IPS-NIHi7 (cell line): ENCODE data around the gene BICC1.
"Not testable (repeated sequence)": the region's sequence is repeated elsewhere in the genome, so short reads cannot be mapped to it uniquely, and the experiment has no call there.

Experiments
- DNase-seq: peaks from one replicate; pipeline ENCODE4 v3.0.0; 2012; ENCODE audit warnings: mixed read lengths; ENCODE audit errors: extremely low spot score

Gene BICC1

GRCh38 chr10:58854811-58855210 lies 342.1 kb downstream of the BICC1 start:
- DNase-seq: no peak

DNA sequence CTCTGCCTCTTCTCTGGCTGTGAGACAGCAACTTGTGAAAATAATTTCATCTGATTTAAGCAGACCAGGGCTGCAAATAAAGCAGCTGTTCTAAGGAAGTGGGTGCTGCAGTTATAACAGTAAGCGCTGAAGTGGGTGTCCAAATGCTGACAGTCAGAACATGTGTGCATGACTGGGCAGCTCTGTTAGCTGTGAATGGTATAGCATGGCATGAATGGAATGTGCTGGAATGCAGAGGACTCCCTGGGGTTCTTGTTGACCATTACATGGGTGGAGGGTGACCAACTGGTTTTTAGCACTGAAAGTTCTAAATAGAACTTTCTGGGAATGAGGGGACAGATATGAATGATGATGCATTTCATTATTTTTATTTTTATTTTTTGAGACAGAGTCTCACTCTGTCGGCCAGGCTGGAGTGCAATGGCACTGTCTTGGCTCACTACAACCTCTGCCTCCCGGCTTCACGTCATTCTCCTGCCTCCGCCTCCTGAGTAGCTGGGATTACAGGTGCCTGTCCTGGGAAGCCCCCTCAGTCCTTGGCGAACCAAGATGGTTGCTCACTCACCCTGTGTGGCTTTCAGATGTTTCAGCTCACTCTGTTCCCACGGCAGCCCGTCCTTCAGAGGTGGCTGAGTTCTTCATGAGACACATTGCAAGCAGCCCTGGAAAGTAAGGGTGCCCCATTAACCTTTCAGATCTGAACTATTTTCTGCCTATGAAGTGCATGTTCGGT lies 344.0 kb downstream of the BICC1 start:
- peak; percentile 50 for DNase-seq

GRCh38 chr10:58857251-58857805 lies 344.7 kb downstream of the BICC1 start:
- DNase-seq: no peak

GRCh38 chr10:58858123-58858522 lies 345.5 kb downstream of the BICC1 start:
- not testable (repeated sequence) for DNase-seq

GRCh38 chr10:58859526-58859925 lies 346.9 kb downstream of the BICC1 start:
- no peak for DNase-seq

GRCh38 chr10:58867683-58868082 lies 355.0 kb downstream of the BICC1 start:
- DNase-seq: no peak

DNA sequence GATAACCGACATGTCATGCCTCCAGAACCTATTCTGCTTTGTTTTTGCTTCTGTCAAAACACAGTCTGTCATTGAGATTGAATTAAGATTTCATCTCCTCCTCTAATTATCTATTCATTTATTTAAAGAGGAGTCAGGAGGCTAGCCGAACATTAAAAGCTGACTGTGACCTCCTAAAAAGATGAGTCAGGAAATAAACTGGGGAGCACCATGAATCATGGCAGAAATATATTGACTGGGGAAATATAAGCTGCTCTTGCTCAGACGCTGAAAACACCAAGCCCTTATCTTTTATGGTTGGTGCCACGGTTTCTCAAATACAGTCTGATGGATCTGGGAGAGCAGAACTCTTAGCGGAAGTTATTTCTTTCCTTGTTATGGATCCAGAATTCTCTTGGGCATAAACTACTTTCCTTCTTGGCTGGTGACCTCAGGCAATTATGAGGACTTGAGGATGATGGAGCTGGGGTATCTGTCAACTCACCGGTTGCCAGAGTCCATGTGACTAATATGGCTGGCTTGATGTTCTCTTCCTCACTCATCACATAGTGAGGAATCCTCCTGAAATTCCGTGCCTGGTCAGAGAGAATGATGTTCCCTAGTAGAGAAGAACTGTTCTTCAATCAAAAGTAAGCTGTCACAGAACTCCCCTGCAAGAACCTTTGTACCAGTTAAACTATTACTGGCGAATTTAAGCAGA lies 356.2 kb downstream of the BICC1 start:
- no peak for DNase-seq

GRCh38 chr10:58870070-58870469 lies 357.4 kb downstream of the BICC1 start:
- DNase-seq: no peak

DNA sequence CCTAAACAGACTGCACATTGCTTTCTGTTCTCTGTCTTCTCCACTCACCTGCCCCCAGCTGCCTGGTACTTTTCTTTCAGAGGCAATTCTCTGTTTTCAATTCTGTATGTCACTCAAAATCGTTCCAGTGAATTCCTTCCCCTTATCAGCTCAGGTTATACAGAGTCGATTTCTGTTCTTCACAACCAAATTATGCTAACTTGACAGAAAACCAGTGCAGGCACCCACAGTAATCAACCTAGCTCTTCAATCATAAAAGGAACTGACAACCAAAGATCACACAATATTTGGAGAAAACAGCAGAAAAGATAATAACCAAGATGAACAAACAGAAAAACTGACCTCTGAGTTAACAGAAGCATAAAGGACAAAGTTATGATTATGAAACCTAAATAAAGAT lies 360.5 kb downstream of the BICC1 start:
- no peak for DNase-seq
